Mammary epithelial cell (primary cell): Measurements from ENCODE around the gene AKNAD1.

ENCODE experiments used
- EZH2 ChIP-seq: IDR thresholded peaks from 2 replicates; pipeline ENCODE4 v1.6.1; 2012; ENCODE audit warnings: low read length, inconsistent platforms, borderline replicate concordance
- TF ChIP-seq, protein P1 (sequence below), 2 donors: IDR thresholded peaks in 1 of 2; conservative IDR thresholded peaks in 1 of 2; 2 replicates each; pipeline ENCODE4 v1.5.1; 2011 to 2012; ENCODE audit warnings: inconsistent platforms in 2 of 2, low read length in 2 of 2, mild to moderate bottlenecking in 2 of 2, control low read depth in 1 of 2, low read depth in 1 of 2; ENCODE audit not compliant: insufficient read depth in 1 of 2; ENCODE audit errors: extremely low read depth in 1 of 2

DNA sequence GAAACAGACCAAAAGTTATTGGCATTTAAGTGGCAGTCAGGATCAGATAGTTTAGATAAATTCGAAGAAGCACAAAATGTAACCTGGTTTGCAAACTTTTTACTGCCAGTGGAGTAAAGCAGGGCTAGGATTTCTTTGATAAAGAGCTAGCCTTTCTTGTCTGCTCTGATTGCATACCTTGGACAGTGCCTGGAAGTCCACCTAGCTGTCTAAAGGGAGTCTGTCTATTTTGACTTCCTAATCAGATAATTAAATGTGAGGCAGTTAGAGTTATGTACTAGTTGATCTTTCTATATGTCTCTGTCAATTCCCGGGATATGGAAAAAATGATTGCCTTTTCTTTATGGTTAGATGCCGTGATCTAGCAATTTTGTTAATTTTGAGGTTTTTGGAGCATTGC, 24.0 kb upstream of the AKNAD1 start:
- TF ChIP-seq, protein P1, sequence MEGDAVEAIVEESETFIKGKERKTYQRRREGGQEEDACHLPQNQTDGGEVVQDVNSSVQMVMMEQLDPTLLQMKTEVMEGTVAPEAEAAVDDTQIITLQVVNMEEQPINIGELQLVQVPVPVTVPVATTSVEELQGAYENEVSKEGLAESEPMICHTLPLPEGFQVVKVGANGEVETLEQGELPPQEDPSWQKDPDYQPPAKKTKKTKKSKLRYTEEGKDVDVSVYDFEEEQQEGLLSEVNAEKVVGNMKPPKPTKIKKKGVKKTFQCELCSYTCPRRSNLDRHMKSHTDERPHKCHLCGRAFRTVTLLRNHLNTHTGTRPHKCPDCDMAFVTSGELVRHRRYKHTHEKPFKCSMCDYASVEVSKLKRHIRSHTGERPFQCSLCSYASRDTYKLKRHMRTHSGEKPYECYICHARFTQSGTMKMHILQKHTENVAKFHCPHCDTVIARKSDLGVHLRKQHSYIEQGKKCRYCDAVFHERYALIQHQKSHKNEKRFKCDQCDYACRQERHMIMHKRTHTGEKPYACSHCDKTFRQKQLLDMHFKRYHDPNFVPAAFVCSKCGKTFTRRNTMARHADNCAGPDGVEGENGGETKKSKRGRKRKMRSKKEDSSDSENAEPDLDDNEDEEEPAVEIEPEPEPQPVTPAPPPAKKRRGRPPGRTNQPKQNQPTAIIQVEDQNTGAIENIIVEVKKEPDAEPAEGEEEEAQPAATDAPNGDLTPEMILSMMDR (conservative IDR thresholded peaks at IDR 0.05 in 1 of 2, IDR thresholded peaks at IDR 0.05 in 1 of 2; ENCODE audit: extremely low read depth in 1 of 2, insufficient read depth in 1 of 2, low read depth in 1 of 2, low read length in 2 of 2): no peak
- no peak for TF ChIP-seq EZH2
